Panc1 (cell line): ENCODE measurements around the gene GMPPA. TPM values are rescaled to one million over a fixed set of nuclear protein-coding genes. Genes with fewer than 3 reads are reported as not detected.

ENCODE experiments used
- ATAC-seq: fragments of 200-7000 bp; cut with Tn5 transposase; 2 replicates; pipeline ENCODE4 v1.9.1; 2020; ENCODE audit warnings: mild to moderate bottlenecking, moderate library complexity
- BruUV-seq: library from RNA; stranded (reverse); fragments of 400-500 nt; replicated peaks from 2 replicates; lab custom pipeline; 2021; lab: Mats Ljungman, UMichigan
- CTCF ChIA-PET: fragments of 300-600 bp; sonication (Branson Sonifier 250); formaldehyde crosslinking; loops from one replicate; lab custom pipeline; 2022; ENCODE audit warnings: antibody characterized with exemption; lab: Charles Lee
- POLR2A ChIA-PET: fragments of 300-600 bp; sonication (Branson Sonifier 250); formaldehyde crosslinking; loops from one replicate; lab custom pipeline; 2022; ENCODE audit warnings: antibody characterized with exemption; lab: Charles Lee
- DNase-seq: peaks from one replicate; pipeline ENCODE4 v3.0.0-alpha.2; 2010; ENCODE audit warnings: low read depth, low spot score
- H3K27ac ChIP-seq: 2 replicates; pipeline ENCODE4 v1.5.1; 2011; ENCODE audit warnings: mild to moderate bottlenecking, low read length, inconsistent platforms
- H3K27me3 ChIP-seq: fragments of 200-500 bp; sonication (Bioruptor generic); 2 replicates; pipeline ENCODE4 v1.6.0; 2014; ENCODE audit warnings: low read length, inconsistent platforms; ENCODE audit not compliant: control insufficient read depth, insufficient read depth
- H3K36me3 ChIP-seq: fragments of 200-500 bp; sonication (Bioruptor generic); 2 replicates; pipeline ENCODE4 v1.5.1; 2014; ENCODE audit warnings: inconsistent platforms, mild to moderate bottlenecking, low read length, moderate library complexity; ENCODE audit not compliant: control insufficient read depth, insufficient read depth
- H3K4me1 ChIP-seq: 2 replicates; pipeline ENCODE4 v1.5.1; 2011; ENCODE audit warnings: inconsistent platforms, mild to moderate bottlenecking, low read length, moderate library complexity; ENCODE audit not compliant: control insufficient read depth, insufficient read depth
- H3K4me3 ChIP-seq, 2 experiments: 2 replicates each; pipeline ENCODE4 v1.5.1; 2011 to 2012; ENCODE audit warnings: low read depth in 2 of 2, low read length in 2 of 2, mild to moderate bottlenecking in 2 of 2, inconsistent platforms in 1 of 2, moderate library complexity in 1 of 2
- H3K9me3 ChIP-seq: fragments of 200-500 bp; sonication (Bioruptor generic); 2 replicates; pipeline ENCODE4 v1.5.1; 2014; ENCODE audit warnings: low read depth, mild to moderate bottlenecking, inconsistent platforms, low read length, moderate library complexity; ENCODE audit not compliant: control insufficient read depth, insufficient read depth
- CTCF ChIP-seq: fragments of 450-650 bp; IDR thresholded peaks from 2 replicates; pipeline ENCODE4 v1.5.1; 2017; ENCODE audit warnings: mild to moderate bottlenecking
- POLR2AphosphoS5 ChIP-seq: IDR thresholded peaks from 2 replicates; pipeline ENCODE4 v1.6.1; 2012; ENCODE audit warnings: mild to moderate bottlenecking, low read depth, low read length, moderate library complexity
- REST ChIP-seq, 2 experiments: IDR thresholded peaks; 2 replicates each; pipeline ENCODE4 v1.6.1; 2011 to 2012; ENCODE audit warnings: low read depth in 2 of 2, control low read depth in 1 of 2, low read length in 1 of 2, mild to moderate bottlenecking in 1 of 2, moderate library complexity in 1 of 2; ENCODE audit not compliant: insufficient read depth in 1 of 2
- SIN3A ChIP-seq: IDR thresholded peaks from 2 replicates; pipeline ENCODE4 v1.6.1; 2012; ENCODE audit warnings: low read depth, mild to moderate bottlenecking, low read length, moderate library complexity, borderline replicate concordance; ENCODE audit not compliant: insufficient read depth
- TCF7L2 ChIP-seq: IDR thresholded peaks from 2 replicates; pipeline ENCODE4 v1.6.1; 2011; ENCODE audit warnings: mild to moderate bottlenecking, low read depth, low read length, inconsistent platforms
- in situ Hi-C: cut with HindIII; loops from 2 replicates; pipeline ENCODE4 v1.10.0; 2016; ENCODE audit warnings: low sequenced_read_pairs, low pct_unique_long_range_greater_than_20kb
- intact Hi-C: fragments of 100-400 bp; cut with micrococcal nuclease; formaldehyde crosslinking; loops from one replicate; pipeline ENCODE4 v1.10.0; 2022; ENCODE audit not compliant: unreplicated experiment
- total RNA-seq: library from RNA; stranded (reverse); gene quantifications from one replicate; pipeline ENCODE4 v1.2.1, GENCODE V29; 2021; ENCODE audit not compliant: unreplicated experiment

Gene GMPPA
- total RNA-seq, 1 experiment from 2014 or later: 66.2 TPM

GRCh38 chr2:219492575-219492974 lies 6.1 kb upstream of the GMPPA start:
- CTCF ChIA-PET: no interaction called here
- Histone ChIP-seq H3K27ac (no peak overlapping the region), H3K4me3 (no peak overlapping the region), H3K27me3 (no peaks in the 10 kb centered on the region), H3K9me3 (no peaks in the 10 kb centered on the region), H3K4me1 (peaks cover 7% of the 10 kb centered on the region; the same call in 1 of the 2 replicates), H3K36me3 (no peaks in the 10 kb centered on the region)
- BruUV-seq: no TSS peak
- ATAC-seq (no peak), DNase-seq (no peak)
- in situ Hi-C loops: no loop called here
- intact Hi-C loops: no loop called here
- POLR2A ChIA-PET: no interaction called here
- TF ChIP-seq CTCF: no peak; the same call in 1 of the 2 replicates
- TF ChIP-seq TCF7L2: no peak
- no peak for TF ChIP-seq REST (IDR thresholded peaks at IDR 0.05; ENCODE audit: insufficient read depth in 1 of 2, low read depth in 2 of 2, low read length in 1 of 2)
- no peak for TF ChIP-seq SIN3A
- TF ChIP-seq POLR2AphosphoS5: no peak

- CTCF ChIA-PET: interaction anchor here (0.6 kb wide), 1 partner anchor 142 kb away, joined by 3 read pairs; no protein-coding TSS in a partner anchor
- TF ChIP-seq TCF7L2 (no peak), CTCF (no peak), POLR2AphosphoS5 (no peak), REST (IDR thresholded peaks at IDR 0.05; ENCODE audit: insufficient read depth in 1 of 2, low read depth in 2 of 2, low read length in 1 of 2) (no peak), SIN3A (no peak)
- H3K4me1 ChIP-seq: peaks cover 7% of the 10 kb centered on the region; the same call in 1 of the 2 replicates
- POLR2A ChIA-PET: no interaction called here
- BruUV-seq: no TSS peak
- H3K9me3 ChIP-seq: no peaks in the 10 kb centered on the region
- H3K27me3 ChIP-seq: no peaks in the 10 kb centered on the region
- ATAC-seq (no peak), DNase-seq (no peak)
- intact Hi-C loops (no loop called here), in situ Hi-C loops (no loop called here)
- H3K27ac ChIP-seq: no peak overlapping the region
- H3K4me3 ChIP-seq: no peak overlapping the region
- H3K36me3 ChIP-seq: no peaks in the 10 kb centered on the region
Measured at GRCh38 chr2:219493086-219493485, 5.6 kb upstream of the GMPPA start.
